Epithelial cell of esophagus (primary cell): Measurements from ENCODE around the gene NEMP2.

Experiments
- DNase-seq: peaks from one replicate; pipeline ENCODE4 v3.0.0; 2010; ENCODE audit warnings: low read depth
- H3K4me3 ChIP-seq: 2 replicates; pipeline ENCODE4 v1.5.1; 2011; ENCODE audit warnings: mild to moderate bottlenecking, low read length, control low read depth
- TF ChIP-seq, protein P1 (sequence below): IDR thresholded peaks from 2 replicates; pipeline ENCODE4 v1.5.1; 2011; ENCODE audit warnings: low read depth, mild to moderate bottlenecking, low read length, control low read depth, inconsistent platforms; ENCODE audit not compliant: insufficient read depth; ENCODE audit errors: missing control alignments

Gene NEMP2

DNA sequence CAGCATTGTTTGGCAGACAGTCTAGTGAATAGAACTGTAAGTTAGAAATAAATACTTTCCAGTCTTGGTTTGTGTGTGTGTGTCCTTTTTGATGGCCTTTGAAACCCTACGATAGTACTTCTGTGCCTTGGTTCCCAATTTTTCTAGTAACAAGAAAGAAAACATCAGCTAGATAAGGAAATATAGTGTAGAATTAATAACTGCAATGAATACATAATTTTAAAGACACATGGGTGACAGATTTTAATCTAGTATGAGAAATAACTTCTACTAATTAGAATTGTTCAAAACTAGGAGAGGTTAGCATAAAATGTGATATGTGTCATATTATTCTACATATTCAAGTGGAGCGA, 44.5 kb upstream of the NEMP2 start:
- no peak overlapping the region for H3K4me3 ChIP-seq
- TF ChIP-seq, protein P1, sequence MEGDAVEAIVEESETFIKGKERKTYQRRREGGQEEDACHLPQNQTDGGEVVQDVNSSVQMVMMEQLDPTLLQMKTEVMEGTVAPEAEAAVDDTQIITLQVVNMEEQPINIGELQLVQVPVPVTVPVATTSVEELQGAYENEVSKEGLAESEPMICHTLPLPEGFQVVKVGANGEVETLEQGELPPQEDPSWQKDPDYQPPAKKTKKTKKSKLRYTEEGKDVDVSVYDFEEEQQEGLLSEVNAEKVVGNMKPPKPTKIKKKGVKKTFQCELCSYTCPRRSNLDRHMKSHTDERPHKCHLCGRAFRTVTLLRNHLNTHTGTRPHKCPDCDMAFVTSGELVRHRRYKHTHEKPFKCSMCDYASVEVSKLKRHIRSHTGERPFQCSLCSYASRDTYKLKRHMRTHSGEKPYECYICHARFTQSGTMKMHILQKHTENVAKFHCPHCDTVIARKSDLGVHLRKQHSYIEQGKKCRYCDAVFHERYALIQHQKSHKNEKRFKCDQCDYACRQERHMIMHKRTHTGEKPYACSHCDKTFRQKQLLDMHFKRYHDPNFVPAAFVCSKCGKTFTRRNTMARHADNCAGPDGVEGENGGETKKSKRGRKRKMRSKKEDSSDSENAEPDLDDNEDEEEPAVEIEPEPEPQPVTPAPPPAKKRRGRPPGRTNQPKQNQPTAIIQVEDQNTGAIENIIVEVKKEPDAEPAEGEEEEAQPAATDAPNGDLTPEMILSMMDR, result no peak
- DNase-seq, result no peak

DNA sequence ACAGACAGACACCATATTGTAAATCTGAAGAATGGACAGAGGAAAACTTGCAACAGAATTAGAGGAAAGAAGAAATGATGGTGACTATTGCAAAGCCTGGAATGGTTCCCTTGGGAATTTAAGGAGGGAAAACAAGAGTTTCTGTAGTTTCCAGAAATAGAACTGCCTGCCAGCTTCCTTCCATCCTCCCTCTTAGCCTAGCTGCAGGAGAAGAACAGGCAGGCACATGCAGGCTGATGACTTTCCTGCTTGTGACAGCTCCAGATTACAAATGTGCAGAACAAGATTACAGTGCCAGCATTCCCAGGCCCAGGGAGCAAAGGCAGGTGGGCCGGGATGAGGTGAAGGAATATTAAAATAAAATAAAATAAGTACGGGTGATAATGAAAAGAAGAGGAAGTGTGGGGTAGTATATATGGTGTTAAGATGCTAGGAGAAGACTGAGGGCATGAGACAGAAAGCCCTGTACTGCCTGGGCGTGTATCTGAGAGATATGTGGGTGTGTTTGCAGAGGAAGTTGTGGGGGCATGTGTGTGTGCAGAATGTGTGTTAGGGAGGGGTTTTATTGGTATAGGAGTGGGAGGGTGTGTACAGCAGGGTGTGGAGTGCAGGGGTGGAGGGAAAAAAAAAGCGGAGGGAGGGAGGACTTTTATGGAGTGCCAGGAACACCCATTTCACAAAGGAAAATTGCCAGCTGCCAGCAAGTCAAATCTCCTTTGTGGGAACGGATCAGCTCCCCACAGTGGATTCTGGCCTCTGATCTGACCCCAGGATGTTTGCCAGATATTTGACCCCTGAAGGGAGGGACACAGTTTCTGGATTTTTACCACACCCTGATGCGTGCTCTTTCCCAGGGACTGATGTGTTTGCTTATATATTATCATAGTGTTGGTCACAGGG, 43.9 kb upstream of the NEMP2 start:
- TF ChIP-seq, protein P1, result no peak
- no peak overlapping the region for H3K4me3 ChIP-seq
- DNase-seq, result peak; percentile 88

GRCh38 chr2:190576573-190576972, 42.1 kb upstream of the NEMP2 start:
- DNase-seq, result peak; percentile 46
- no peak overlapping the region for H3K4me3 ChIP-seq
- TF ChIP-seq, protein P1, result no peak

GRCh38 chr2:190575263-190575662, 40.7 kb upstream of the NEMP2 start:
- no peak for DNase-seq
- TF ChIP-seq, protein P1, result no peak
- no peak overlapping the region for H3K4me3 ChIP-seq

DNA sequence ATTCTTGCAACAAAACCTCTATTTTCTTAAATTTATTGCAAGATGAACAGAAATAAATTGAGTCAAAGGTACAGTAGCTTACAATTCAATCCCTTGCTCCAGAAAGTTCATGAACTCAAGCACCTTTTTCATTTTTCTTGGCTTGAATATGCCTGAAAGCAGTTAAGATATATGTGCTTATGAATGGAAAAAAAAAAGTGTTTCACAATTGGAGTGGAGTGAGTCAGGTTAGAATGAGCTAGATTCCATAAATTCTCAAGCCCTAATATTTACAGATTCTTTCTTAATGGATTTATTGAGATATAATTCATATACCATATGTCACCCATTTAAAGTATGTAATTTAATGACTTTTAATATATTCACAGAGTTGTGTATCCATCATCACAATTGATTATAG, 39.6 kb upstream of the NEMP2 start:
- TF ChIP-seq, protein P1, result no peak
- H3K4me3 ChIP-seq, result no peak overlapping the region

GRCh38 chr2:190572246-190572645, 37.7 kb upstream of the NEMP2 start:
- DNase-seq, result peak; percentile 62
- TF ChIP-seq, protein P1, result no peak
- H3K4me3 ChIP-seq, result no peak overlapping the region

More for the DNA sequence above, 39.6 kb upstream of the NEMP2 start:
- peak; percentile 52 for DNase-seq

DNA sequence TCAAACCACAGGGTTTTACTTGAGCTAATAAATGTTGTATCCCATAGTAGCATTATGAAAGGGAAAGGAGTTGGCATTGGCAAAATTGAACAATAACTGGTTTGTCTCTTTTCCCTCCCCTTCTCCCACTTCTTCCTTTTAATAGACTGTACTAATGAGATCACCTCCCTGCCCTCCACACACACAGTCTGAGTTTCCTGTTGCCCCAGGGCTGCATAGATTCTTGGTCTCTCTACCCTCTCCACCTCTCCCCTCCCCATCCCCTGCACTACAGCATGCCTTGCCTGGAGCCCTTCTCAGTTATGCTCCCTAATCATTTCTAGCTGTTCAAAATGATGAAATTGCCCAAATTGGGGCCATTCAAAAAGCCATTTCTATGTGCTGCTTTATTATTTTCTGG, 37.2 kb upstream of the NEMP2 start:
- TF ChIP-seq, protein P1, result no peak
- peak; percentile 64 for DNase-seq
- H3K4me3 ChIP-seq, result no peak overlapping the region
